ENCODE measurements around the gene PLEKHA5.
"Not testable (repeated sequence)": the region's sequence is repeated elsewhere in the genome, so short reads cannot be mapped to it uniquely, and the experiment has no call there.

The PLEKHA5 gene

DNA sequence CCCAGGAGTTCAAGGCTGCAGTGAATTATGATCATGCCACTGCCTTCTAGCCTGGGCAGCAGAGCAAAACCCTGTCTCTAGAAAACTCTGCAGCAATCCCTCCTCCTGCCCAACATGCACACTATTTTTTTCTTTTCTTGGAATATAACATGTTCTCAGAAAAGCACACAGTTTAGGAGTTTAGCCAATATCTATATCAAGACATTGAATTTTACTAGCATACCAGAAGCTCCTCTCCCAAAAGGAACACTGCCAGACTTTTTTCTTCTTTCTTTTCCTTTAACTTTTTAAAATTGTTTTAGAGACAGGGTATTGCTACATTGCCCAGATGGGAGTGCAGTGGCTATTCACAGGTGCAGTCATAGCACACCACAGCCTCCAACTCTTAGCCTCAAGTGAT is 202.7 kb downstream of the PLEKHA5 start:
- ChIA-PET POLR2A (ENCODE audit: low non-redundant PET) (no interaction called here), CTCF (no interaction called here)
- TF ChIP-seq, protein P1, sequence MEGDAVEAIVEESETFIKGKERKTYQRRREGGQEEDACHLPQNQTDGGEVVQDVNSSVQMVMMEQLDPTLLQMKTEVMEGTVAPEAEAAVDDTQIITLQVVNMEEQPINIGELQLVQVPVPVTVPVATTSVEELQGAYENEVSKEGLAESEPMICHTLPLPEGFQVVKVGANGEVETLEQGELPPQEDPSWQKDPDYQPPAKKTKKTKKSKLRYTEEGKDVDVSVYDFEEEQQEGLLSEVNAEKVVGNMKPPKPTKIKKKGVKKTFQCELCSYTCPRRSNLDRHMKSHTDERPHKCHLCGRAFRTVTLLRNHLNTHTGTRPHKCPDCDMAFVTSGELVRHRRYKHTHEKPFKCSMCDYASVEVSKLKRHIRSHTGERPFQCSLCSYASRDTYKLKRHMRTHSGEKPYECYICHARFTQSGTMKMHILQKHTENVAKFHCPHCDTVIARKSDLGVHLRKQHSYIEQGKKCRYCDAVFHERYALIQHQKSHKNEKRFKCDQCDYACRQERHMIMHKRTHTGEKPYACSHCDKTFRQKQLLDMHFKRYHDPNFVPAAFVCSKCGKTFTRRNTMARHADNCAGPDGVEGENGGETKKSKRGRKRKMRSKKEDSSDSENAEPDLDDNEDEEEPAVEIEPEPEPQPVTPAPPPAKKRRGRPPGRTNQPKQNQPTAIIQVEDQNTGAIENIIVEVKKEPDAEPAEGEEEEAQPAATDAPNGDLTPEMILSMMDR (conservative IDR thresholded peaks at IDR 0.05; ENCODE audit: low read depth), result no peak
- no peak overlapping the region for H3K27ac ChIP-seq
- DNase-seq (ENCODE audit: low spot score), result no peak

DNA sequence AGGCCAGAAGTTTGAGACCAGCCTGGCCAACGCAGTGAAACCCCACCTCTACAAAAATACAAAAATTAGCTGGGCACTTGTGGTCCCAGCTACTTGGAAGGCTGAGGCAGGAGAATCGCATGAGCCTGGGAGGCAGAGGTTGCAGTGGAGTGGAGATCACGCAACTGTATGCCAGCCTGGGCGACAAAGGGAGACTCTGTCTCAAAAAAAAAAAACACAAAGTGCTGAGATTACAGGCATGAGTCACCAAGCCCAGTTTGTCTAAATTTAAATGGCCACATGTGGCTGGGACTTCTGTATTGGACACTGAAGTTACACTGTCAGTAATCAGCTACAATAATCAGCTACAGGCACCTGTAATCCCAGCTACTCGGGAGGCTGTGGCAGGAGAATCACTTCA is 208.9 kb downstream of the PLEKHA5 start:
- TF ChIP-seq, protein P1 (conservative IDR thresholded peaks at IDR 0.05; ENCODE audit: low read depth), result no peak
- ChIA-PET POLR2A (ENCODE audit: low non-redundant PET) (no interaction called here), CTCF (interaction anchor here (0.7 kb wide), 1 partner anchor 9 kb away, joined by 6 read pairs; no protein-coding TSS in a partner anchor)

DNA sequence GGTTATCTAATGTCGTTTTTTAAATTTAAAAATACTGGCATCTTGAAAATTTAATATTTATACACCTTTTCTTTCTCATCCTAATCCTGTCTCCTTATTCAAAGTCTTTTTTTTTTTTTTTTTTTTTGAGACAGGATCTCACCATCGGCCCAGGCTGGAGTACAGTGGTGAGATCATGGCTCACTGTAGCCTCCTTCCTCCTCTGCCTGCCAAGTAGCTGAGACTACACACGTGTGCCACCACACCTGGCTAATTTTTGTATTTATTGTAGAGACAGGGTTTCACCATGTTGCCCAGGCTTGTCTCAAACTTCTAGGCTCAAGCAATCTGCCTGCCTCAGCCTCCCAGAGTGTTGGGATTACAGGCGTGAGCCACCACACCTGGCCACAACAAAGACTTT is 221.3 kb downstream of the PLEKHA5 start:
- H3K27ac ChIP-seq; CTCF ChIA-PET; POLR2A ChIA-PET (ENCODE audit: low non-redundant PET); DNase-seq (ENCODE audit: low spot score): not testable (repeated sequence)

More for the DNA sequence above, 208.9 kb downstream of the PLEKHA5 start:
- no peak overlapping the region for H3K27ac ChIP-seq
- no peak for DNase-seq (ENCODE audit: low spot score)

DNA sequence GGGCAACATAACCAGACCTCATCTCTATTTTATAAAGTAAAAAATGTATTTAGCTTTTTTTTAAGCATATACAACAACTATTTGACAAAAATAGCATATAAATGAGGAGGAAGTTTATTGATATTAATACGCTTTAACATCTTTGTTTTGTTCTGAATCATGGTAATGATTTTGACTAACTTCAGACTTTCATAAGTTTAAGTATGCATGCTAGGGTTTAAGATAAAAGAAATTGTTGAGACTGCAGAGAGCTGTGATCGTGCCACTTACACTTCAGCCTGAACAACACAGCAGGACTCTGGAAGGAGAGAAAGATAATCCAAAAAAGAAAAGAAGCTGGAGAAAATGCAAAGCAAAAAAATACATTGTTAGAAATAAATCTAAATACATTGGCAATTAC is 221.8 kb downstream of the PLEKHA5 start:
- CTCF ChIA-PET, result interaction anchor here (0.6 kb wide), 2 partner anchors 138 to 351 kb away, joined by 3 to 4 read pairs; no protein-coding TSS in a partner anchor
- no peak for DNase-seq (ENCODE audit: low spot score)
- POLR2A ChIA-PET (ENCODE audit: low non-redundant PET), result no interaction called here
- TF ChIP-seq, protein P1 (conservative IDR thresholded peaks at IDR 0.05; ENCODE audit: low read depth), result no peak
- no peak overlapping the region for H3K27ac ChIP-seq

DNA sequence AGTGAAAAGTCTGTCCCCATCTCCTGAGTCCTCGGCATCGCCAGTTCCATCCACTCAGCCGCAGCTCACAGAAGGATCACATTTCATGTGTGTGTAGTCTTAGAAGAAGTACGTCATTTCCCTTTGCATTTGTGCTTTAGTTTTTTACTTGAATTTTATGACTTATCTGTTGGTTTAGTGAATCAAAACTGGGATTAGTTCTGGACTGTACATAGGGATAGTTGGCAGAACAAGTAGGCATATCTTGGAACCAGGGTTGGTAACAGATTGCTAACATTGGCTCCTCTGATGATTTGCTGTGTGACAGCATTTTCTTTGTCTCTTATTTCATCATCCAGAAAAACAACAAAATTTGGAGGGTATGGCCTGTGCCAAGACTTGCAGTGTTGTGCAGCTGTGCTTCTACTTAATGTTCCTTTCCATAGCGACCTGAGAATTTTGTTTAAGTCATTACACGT is 240.2 kb downstream of the PLEKHA5 start:
- POLR2A ChIA-PET (ENCODE audit: low non-redundant PET), result no interaction called here
- H3K27ac ChIP-seq, result no peak overlapping the region
- no peak for DNase-seq (ENCODE audit: low spot score)
- TF ChIP-seq, protein P1 (conservative IDR thresholded peaks at IDR 0.05; ENCODE audit: low read depth), result no peak
- CTCF ChIA-PET, result no interaction called here

DNA sequence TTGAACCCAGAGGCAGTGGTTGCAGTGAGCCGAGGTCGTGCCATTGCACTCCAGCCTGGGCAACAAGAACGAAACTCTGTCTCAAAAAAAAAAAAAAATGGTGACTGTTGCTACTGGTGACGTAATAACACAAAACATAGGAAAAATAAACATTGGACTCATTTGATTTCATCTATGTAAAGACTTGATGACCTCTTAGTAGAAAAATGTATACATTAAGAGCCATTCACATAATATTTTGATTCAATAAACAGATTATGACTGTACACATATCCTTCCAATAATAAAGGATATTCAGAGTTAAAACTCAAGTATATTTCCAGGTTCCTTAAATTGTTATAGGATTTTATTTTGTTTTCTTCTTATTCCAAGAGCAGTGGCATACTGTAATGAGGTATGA is 244.1 kb downstream of the PLEKHA5 start:
- TF ChIP-seq, protein P1 (conservative IDR thresholded peaks at IDR 0.05; ENCODE audit: low read depth), result no peak
- CTCF ChIA-PET, result interaction anchor here (0.6 kb wide), 1 partner anchor 1198 kb away, joined by 3 read pairs; no protein-coding TSS in a partner anchor
- POLR2A ChIA-PET (ENCODE audit: low non-redundant PET), result no interaction called here
- no peak overlapping the region for H3K27ac ChIP-seq
- DNase-seq (ENCODE audit: low spot score), result no peak

DNA sequence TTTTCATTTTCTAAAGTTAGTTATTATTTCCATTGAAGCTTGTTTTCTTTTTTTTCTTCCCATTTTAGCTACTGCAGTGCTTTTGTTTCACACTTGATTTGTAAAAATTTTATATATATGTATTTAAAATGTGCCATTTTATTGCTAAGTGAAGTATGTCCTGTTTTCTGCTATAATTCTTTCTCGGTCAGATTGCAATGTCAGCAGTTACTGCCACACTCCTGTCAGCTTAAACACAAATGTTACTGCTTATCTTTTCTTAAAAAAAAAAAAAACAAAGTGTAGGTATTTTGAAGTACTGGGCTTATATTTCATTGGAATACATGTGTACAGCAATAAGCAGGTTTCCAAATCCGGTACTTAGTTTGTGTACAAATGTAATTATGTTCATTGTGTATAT is 246.4 kb downstream of the PLEKHA5 start:
- TF ChIP-seq, protein P1 (conservative IDR thresholded peaks at IDR 0.05; ENCODE audit: low read depth), result no peak
- ChIA-PET POLR2A (ENCODE audit: low non-redundant PET) (no interaction called here), CTCF (no interaction called here)
- H3K27ac ChIP-seq, result no peak overlapping the region
- no peak for DNase-seq (ENCODE audit: low spot score)

Data from RWPE1 (cell line).